HepG2 (cell line): ENCODE data around the gene TTC24. TPM values are rescaled to one million over a fixed set of nuclear protein-coding genes. Genes with fewer than 3 reads are reported as not detected.

Experiments
- ATAC-seq: fragments of 200-7000 bp; cut with Tn5 transposase; 3 replicates; pipeline ENCODE4 v1.9.1; 2020; ENCODE audit warnings: mild to moderate bottlenecking, moderate library complexity
- BruUV-seq: library from RNA; stranded (reverse); fragments of 400-500 nt; replicated peaks from 2 replicates; lab custom pipeline; 2021; lab: Mats Ljungman, UMichigan
- CTCF ChIA-PET: fragments of 300-600 bp; formaldehyde crosslinking; extraction: SDS; loops from one replicate; lab custom pipeline; 2021; ENCODE audit warnings: low total read pairs, inconsistent platforms, low intra/inter-chr PET ratio; lab: Yijun Ruan, JAX
- POLR2A ChIA-PET: fragments of 350-600 bp; sonication (Branson Sonifier 250); formaldehyde crosslinking; loops from one replicate; lab custom pipeline; 2020; ENCODE audit warnings: antibody characterized with exemption, inconsistent platforms; lab: Yijun Ruan, JAX
- DNase-seq: peaks from one replicate; pipeline ENCODE4 v3.0.0-alpha.2; 2015; ENCODE audit warnings: low spot score
- FAIRE-seq: peaks from 3 replicates; lab custom pipeline; 2011; peaks lifted over from hg19 to GRCh38; lab: Jason Lieb, UNC
- H2AFZ ChIP-seq: one replicate; pipeline ENCODE4 v1.6.1; 2011; ENCODE audit warnings: low read length, inconsistent platforms
- H3K27ac ChIP-seq: fragments of 300-600 bp; 3 replicates; pipeline ENCODE4 v1.8.0; 2011; ENCODE audit warnings: mixed run types, mild to moderate bottlenecking, mixed read lengths, low read length, inconsistent platforms; ENCODE audit not compliant: insufficient read depth; ENCODE audit errors: extremely low read length
- H3K27me3 ChIP-seq, 2 experiments: fragments of 200-600 bp in 1 of 2; 2 replicates in 1 of 2; 3 replicates in 1 of 2; pipeline versions ENCODE4 v1.6.0 to v1.8.0; 2011; ENCODE audit warnings: low read length in 2 of 2, mild to moderate bottlenecking in 2 of 2, moderate library complexity in 2 of 2, inconsistent platforms in 1 of 2; ENCODE audit not compliant: insufficient read depth in 2 of 2, control insufficient read depth in 1 of 2
- H3K36me3 ChIP-seq, 2 experiments: fragments of 200-600 bp in 1 of 2; replicated peaks in 1 of 2; 2 replicates in 1 of 2; 3 replicates in 1 of 2; pipeline versions ENCODE4 v1.5.1 to v1.8.0; 2011; ENCODE audit warnings: low read length in 2 of 2, inconsistent platforms in 1 of 2; ENCODE audit not compliant: insufficient read depth in 2 of 2, control insufficient read depth in 1 of 2
- H3K4me1 ChIP-seq: 2 replicates; pipeline ENCODE4 v1.5.1; 2012; ENCODE audit warnings: low read length, inconsistent platforms; ENCODE audit not compliant: insufficient read depth
- H3K4me2 ChIP-seq: 2 replicates; pipeline ENCODE4 v1.6.0; 2011; ENCODE audit warnings: low read depth, low read length, inconsistent platforms
- H3K4me3 ChIP-seq, 3 experiments: fragments of 200-600 bp in 1 of 3; sonication (generic), shearing (Covaris generic) in 1 of 3; replicated peaks in 1 of 3; 2 replicates each; pipeline ENCODE4 v1.5.1; 2011 to 2016; ENCODE audit warnings: low read length in 3 of 3, inconsistent platforms in 2 of 3, low read depth in 2 of 3, mild to moderate bottlenecking in 2 of 3, control low read depth in 1 of 3, mixed read lengths in 1 of 3; ENCODE audit not compliant: insufficient read depth in 1 of 3
- H3K79me2 ChIP-seq: one replicate; pipeline ENCODE4 v1.6.1; 2011; ENCODE audit warnings: low read length, inconsistent platforms; ENCODE audit not compliant: insufficient read depth
- H3K9ac ChIP-seq: 2 replicates; pipeline ENCODE4 v1.6.0; 2011; ENCODE audit warnings: mild to moderate bottlenecking, low read depth, low read length, inconsistent platforms; ENCODE audit not compliant: insufficient read depth
- H3K9me3 ChIP-seq: 2 replicates; pipeline ENCODE4 v1.5.1; 2012; ENCODE audit warnings: mild to moderate bottlenecking, low read length
- H4K20me1 ChIP-seq: 2 replicates; pipeline ENCODE4 v1.6.0; 2011; ENCODE audit warnings: inconsistent platforms, mild to moderate bottlenecking, low read length, moderate library complexity; ENCODE audit not compliant: insufficient read depth
- GATAD2A ChIP-seq: IDR thresholded peaks from 2 replicates; pipeline ENCODE4 v1.6.1; 2016
- HDAC2 ChIP-seq: sonication (generic); formaldehyde crosslinking; IDR thresholded peaks from 2 replicates; pipeline ENCODE4 v1.4.0; 2020; ENCODE audit warnings: missing genetic modification reagents
- HOXA9 ChIP-seq: sonication (generic); formaldehyde crosslinking; IDR thresholded peaks from 2 replicates; pipeline ENCODE4 v1.8.1; 2022; ENCODE audit warnings: missing genetic modification reagents, mild to moderate bottlenecking, moderate library complexity, borderline replicate concordance
- NFRKB ChIP-seq: fragments of 450-650 bp; IDR thresholded peaks from 2 replicates; pipeline ENCODE4 v1.6.1; 2017
- POLR2A ChIP-seq, 2 experiments: IDR thresholded peaks; 2 replicates each; pipeline ENCODE4 v1.6.1; 2011; ENCODE audit warnings: low read depth in 2 of 2, low read length in 2 of 2, mild to moderate bottlenecking in 1 of 2, moderate library complexity in 1 of 2; ENCODE audit not compliant: insufficient read depth in 1 of 2
- ZNF136 ChIP-seq: sonication (generic); formaldehyde crosslinking; IDR thresholded peaks from 2 replicates; pipeline ENCODE4 v1.8.1; 2022; ENCODE audit warnings: low read depth, mild to moderate bottlenecking, moderate library complexity, missing genetic modification reagents
- WGBS: methylation state at CpG from one replicate; pipeline ENCODE4 v1.1.6; 2017; ENCODE audit warnings: low lambda C conversion rate; 5-methylcytosine and 5-hydroxymethylcytosine counted together
- in situ Hi-C: cut with HindIII; loops from 2 replicates; pipeline ENCODE4 v1.10.0; 2017; ENCODE audit warnings: low pct_unique_long_range_greater_than_20kb; ENCODE audit not compliant: extremely low pct_ligation_motif_present
- intact Hi-C: fragments of 100-400 bp; cut with micrococcal nuclease; formaldehyde crosslinking; loops from one replicate; pipeline ENCODE4 v1.10.0; 2022; ENCODE audit not compliant: unreplicated experiment
- polyA plus RNA-seq, 8 experiments: library from polyadenylated mRNA; depleted of rRNA in 3 of 8; stranded (reverse) in 7 of 8; unstranded in 1 of 8; fragments of >200 nt; fragmentation: Illumina TruSeq in 4 of 8; extraction: Trizol in 4 of 8; gene quantifications; 2 replicates each; pipeline versions ENCODE4 v1.2.1 to v1.2.3, GENCODE V29; 2011 to 2016; ENCODE audit warnings: low read depth in 4 of 8, missing spikeins in 1 of 8, mixed read lengths in 1 of 8; ENCODE audit not compliant: insufficient read depth in 1 of 8
- total RNA-seq, 5 experiments: library from RNA; depleted of rRNA; stranded (reverse); fragments of >200 nt; fragmentation: Illumina TruSeq; extraction: Trizol; gene quantifications; 2 replicates each; pipeline ENCODE4 v1.2.3, GENCODE V29; 2016; ENCODE audit warnings: low read depth in 1 of 5
- TF ChIP-seq, protein P1 (sequence below): IDR thresholded peaks from 2 replicates; pipeline ENCODE4 v1.6.1; 2012; ENCODE audit warnings: low read depth, low read length, improper control_type of control experiment
- TF ChIP-seq, protein P2 (sequence below): IDR thresholded peaks from 2 replicates; pipeline ENCODE4 v1.6.1; 2018; ENCODE audit warnings: missing genetic modification reagents, mild to moderate bottlenecking, missing compliant biosample characterization
- TF ChIP-seq, protein P3 (sequence below): sonication (generic); formaldehyde crosslinking; IDR thresholded peaks from 2 replicates; pipeline ENCODE4 v1.9.0; 2021; ENCODE audit warnings: missing genetic modification reagents, borderline replicate concordance

TTC24 gene
- total and polyA plus RNA-seq, 2 of the 13 experiments (the other 11 are each of a cell fraction or from before 2014, with no cell fraction given), result 0.13 to 0.18 TPM

DNA sequence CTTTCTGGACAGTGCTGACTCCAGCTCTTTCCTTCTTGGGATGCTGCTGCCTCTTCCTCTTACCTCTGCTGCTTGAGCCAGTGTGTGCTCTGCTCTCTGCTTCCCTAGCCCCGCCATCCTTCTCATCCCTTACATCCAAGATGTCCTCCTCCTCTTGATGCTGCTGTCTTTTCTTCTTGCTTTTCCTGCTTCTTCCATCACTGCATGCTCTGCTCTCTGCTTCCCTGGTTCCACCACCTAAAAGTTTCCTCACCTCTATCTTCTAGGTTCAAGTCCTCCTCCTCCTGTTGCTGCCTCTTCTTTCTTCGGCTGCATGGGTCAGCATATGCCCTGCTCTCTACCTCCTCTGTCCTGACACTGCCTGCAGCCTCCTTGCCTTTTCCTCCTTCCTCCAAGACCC lies 15.5 kb downstream of the TTC24 start:
- peaks cover 7 to 46% of the 10 kb centered on the region in 2 experiments for H3K36me3 ChIP-seq
- no peak overlapping the region for H2AFZ ChIP-seq
- H3K4me3 ChIP-seq, result no peak overlapping the region
- intact Hi-C loops, result no loop called here
- ChIA-PET POLR2A (no interaction called here), CTCF (no interaction called here)
- no peaks in the 10 kb centered on the region for H3K27me3 ChIP-seq
- ATAC-seq, result no peak
- H3K4me2 ChIP-seq, result no peak overlapping the region
- TF ChIP-seq HOXA9 (no peak), POLR2A (IDR thresholded peaks at IDR 0.05; ENCODE audit: insufficient read depth in 1 of 2, low read depth in 2 of 2, low read length in 2 of 2) (0 out of 4 replicates have a peak, but pooled peaks of 1 of the 2 experiments have one; percentile 24)
- TF ChIP-seq, protein P1, sequence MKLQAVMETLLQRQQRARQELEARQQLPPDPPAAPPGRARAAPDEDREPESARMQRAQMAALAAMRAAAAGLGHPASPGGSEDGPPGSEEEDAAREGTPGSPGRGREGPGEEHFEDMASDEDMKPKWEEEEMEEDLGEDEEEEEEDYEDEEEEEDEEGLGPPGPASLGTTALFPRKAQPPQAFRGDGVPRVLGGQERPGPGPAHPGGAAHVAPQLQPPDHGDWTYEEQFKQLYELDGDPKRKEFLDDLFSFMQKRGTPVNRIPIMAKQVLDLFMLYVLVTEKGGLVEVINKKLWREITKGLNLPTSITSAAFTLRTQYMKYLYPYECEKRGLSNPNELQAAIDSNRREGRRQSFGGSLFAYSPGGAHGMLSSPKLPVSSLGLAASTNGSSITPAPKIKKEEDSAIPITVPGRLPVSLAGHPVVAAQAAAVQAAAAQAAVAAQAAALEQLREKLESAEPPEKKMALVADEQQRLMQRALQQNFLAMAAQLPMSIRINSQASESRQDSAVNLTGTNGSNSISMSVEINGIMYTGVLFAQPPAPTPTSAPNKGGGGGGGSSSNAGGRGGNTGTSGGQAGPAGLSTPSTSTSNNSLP, result no peak
- in situ Hi-C loops, result no loop called here
- FAIRE-seq, result no peak
- peaks cover 10% of the 10 kb centered on the region for H3K79me2 ChIP-seq
- BruUV-seq, result TSS peak; percentile 55
- no peaks in the 10 kb centered on the region for H4K20me1 ChIP-seq
- peaks cover 27% of the 10 kb centered on the region for H3K4me1 ChIP-seq
- no peaks in the 10 kb centered on the region for H3K9me3 ChIP-seq
- H3K9ac ChIP-seq, result no peak overlapping the region
- H3K27ac ChIP-seq, result no peak overlapping the region
- 97% methylated on average over 2 of the region's 2 CpGs for WGBS
- no peak for DNase-seq

DNA sequence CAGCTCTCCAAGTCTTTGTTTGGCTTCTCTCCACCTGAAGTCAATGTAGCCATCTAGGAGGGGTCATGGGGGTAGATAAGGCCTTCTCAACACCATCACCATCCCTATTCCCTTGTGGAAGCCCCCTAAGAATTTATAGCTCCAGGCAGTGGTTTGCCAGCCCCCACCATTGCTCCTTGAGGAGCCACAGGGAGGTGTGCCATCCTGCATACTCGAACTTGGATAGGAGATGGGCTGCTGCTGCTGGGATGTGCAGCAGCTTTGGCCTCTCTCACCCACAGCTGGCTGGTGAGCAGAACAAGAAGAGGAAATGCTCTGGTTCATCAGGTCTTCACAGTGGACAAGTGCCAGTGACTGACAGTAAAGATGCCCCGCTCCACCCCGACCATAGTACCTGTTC lies 16.9 kb downstream of the TTC24 start:
- ATAC-seq (no peak), DNase-seq (no peak), FAIRE-seq (no peak)
- Histone ChIP-seq H3K27me3 (no peaks in the 10 kb centered on the region), H3K4me3 (no peak overlapping the region), H4K20me1 (no peaks in the 10 kb centered on the region), H3K79me2 (peaks cover 22% of the 10 kb centered on the region), H3K27ac (no peak overlapping the region), H3K9me3 (no peaks in the 10 kb centered on the region), H3K36me3 (peaks cover 7 to 46% of the 10 kb centered on the region in 2 experiments), H3K9ac (no peak overlapping the region), H2AFZ (no peak overlapping the region), H3K4me2 (no peak overlapping the region), H3K4me1 (peaks cover 22% of the 10 kb centered on the region)
- intact Hi-C loops (no loop called here), in situ Hi-C loops (no loop called here)
- TF ChIP-seq HDAC2 (CRISPR knock-in tag) (no peak), GATAD2A (CRISPR knock-in tag) (no peak), ZNF136 (CRISPR knock-in tag) (no peak), NFRKB (no peak)
- TF ChIP-seq, protein P2, sequence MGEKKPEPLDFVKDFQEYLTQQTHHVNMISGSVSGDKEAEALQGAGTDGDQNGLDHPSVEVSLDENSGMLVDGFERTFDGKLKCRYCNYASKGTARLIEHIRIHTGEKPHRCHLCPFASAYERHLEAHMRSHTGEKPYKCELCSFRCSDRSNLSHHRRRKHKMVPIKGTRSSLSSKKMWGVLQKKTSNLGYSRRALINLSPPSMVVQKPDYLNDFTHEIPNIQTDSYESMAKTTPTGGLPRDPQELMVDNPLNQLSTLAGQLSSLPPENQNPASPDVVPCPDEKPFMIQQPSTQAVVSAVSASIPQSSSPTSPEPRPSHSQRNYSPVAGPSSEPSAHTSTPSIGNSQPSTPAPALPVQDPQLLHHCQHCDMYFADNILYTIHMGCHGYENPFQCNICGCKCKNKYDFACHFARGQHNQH (CRISPR knock-in tag), result no peak
- TF ChIP-seq, protein P3, sequence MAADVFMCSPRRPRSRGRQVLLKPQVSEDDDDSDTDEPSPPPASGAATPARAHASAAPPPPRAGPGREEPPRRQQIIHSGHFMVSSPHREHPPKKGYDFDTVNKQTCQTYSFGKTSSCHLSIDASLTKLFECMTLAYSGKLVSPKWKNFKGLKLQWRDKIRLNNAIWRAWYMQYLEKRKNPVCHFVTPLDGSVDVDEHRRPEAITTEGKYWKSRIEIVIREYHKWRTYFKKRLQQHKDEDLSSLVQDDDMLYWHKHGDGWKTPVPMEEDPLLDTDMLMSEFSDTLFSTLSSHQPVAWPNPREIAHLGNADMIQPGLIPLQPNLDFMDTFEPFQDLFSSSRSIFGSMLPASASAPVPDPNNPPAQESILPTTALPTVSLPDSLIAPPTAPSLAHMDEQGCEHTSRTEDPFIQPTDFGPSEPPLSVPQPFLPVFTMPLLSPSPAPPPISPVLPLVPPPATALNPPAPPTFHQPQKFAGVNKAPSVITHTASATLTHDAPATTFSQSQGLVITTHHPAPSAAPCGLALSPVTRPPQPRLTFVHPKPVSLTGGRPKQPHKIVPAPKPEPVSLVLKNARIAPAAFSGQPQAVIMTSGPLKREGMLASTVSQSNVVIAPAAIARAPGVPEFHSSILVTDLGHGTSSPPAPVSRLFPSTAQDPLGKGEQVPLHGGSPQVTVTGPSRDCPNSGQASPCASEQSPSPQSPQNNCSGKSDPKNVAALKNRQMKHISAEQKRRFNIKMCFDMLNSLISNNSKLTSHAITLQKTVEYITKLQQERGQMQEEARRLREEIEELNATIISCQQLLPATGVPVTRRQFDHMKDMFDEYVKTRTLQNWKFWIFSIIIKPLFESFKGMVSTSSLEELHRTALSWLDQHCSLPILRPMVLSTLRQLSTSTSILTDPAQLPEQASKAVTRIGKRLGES (CRISPR knock-in tag), result no peak
- BruUV-seq, result no TSS peak
- ChIA-PET POLR2A (interaction anchor here (1.1 kb wide), 1 partner anchor 139 kb away, joined by 3 read pairs; no protein-coding TSS in a partner anchor), CTCF (interaction anchor here (0.7 kb wide), 1 partner anchor 119 kb away, joined by 3 read pairs; no protein-coding TSS in a partner anchor)
- 100% methylated on average over 3 of the region's 3 CpGs for WGBS
